WTC11 (cell line): ENCODE results near the gene BICDL2. TPM values are rescaled to one million over a fixed set of nuclear protein-coding genes. Genes with fewer than 3 reads are reported as not detected.

Source experiments
- AR ChIP-seq: fragments of 250-450 bp; sonication (Bioruptor Pico); IDR thresholded peaks from 2 replicates; pipeline ENCODE4 v1.9.0; 2021; ENCODE audit warnings: mild to moderate bottlenecking
- ATF2 ChIP-seq: sonication (generic); formaldehyde crosslinking; IDR thresholded peaks from 2 replicates; pipeline ENCODE4 v1.8.1; 2022; ENCODE audit warnings: low read depth, missing genetic modification reagents, borderline replicate concordance
- ATF6 ChIP-seq: sonication (generic); formaldehyde crosslinking; IDR thresholded peaks from 2 replicates; pipeline ENCODE4 v1.8.1; 2023; ENCODE audit warnings: mild to moderate bottlenecking, missing genetic modification reagents
- CREB1 ChIP-seq: sonication (generic); formaldehyde crosslinking; IDR thresholded peaks from 2 replicates; pipeline ENCODE4 v1.8.0; 2023; ENCODE audit warnings: mild to moderate bottlenecking, missing genetic modification reagents
- CREM ChIP-seq: sonication (generic); formaldehyde crosslinking; IDR thresholded peaks from 2 replicates; pipeline ENCODE4 v1.8.1; 2022; ENCODE audit warnings: mild to moderate bottlenecking, missing genetic modification reagents, moderate library complexity
- E2F5 ChIP-seq: sonication (generic); formaldehyde crosslinking; IDR thresholded peaks from 2 replicates; pipeline ENCODE4 v1.8.1; 2022; ENCODE audit warnings: mild to moderate bottlenecking, moderate library complexity, missing genetic modification reagents
- ERG ChIP-seq: fragments of 250-450 bp; sonication (Bioruptor Pico); IDR thresholded peaks from 2 replicates; pipeline ENCODE4 v1.8.0; 2021; ENCODE audit warnings: mild to moderate bottlenecking
- FOXK1 ChIP-seq: sonication (generic); formaldehyde crosslinking; IDR thresholded peaks from 2 replicates; pipeline ENCODE4 v1.8.0; 2022; ENCODE audit warnings: mild to moderate bottlenecking, moderate library complexity, missing genetic modification reagents
- GABPB1 ChIP-seq: sonication (generic); formaldehyde crosslinking; IDR thresholded peaks from 2 replicates; pipeline ENCODE4 v1.8.1; 2023; ENCODE audit warnings: mild to moderate bottlenecking, missing genetic modification reagents
- NR3C1 ChIP-seq: sonication (generic); formaldehyde crosslinking; conservative IDR thresholded peaks from 2 replicates; pipeline ENCODE4 v1.8.1; 2023; ENCODE audit warnings: low read depth, mild to moderate bottlenecking, missing genetic modification reagents
- OVOL2 ChIP-seq: fragments of 250-450 bp; sonication (Bioruptor Pico); IDR thresholded peaks from 2 replicates; pipeline ENCODE4 v1.9.0; 2021; ENCODE audit warnings: mild to moderate bottlenecking, borderline replicate concordance
- ZNF317 ChIP-seq: sonication (generic); formaldehyde crosslinking; IDR thresholded peaks from 2 replicates; pipeline ENCODE4 v1.8.1; 2023; ENCODE audit warnings: low read depth, mild to moderate bottlenecking, moderate library complexity, missing genetic modification reagents, borderline replicate concordance
- ZNF416 ChIP-seq: fragments of 250-450 bp; sonication (Bioruptor Pico); IDR thresholded peaks from 2 replicates; pipeline ENCODE4 v1.9.0; 2021; ENCODE audit warnings: mild to moderate bottlenecking, inconsistent platforms
- ZNF532 ChIP-seq: fragments of 250-450 bp; sonication (Bioruptor Pico); IDR thresholded peaks from 2 replicates; pipeline ENCODE4 v1.9.0; 2021; ENCODE audit warnings: mild to moderate bottlenecking, borderline replicate concordance
- total RNA-seq: library from RNA; stranded (reverse); gene quantifications from 3 replicates; pipeline ENCODE4 v1.2.3, GENCODE V29; 2021

The BICDL2 gene
- total RNA-seq, 1 experiment from 2014 or later = 28.2 TPM

- no peak for TF ChIP-seq ERG (CRISPR knock-in tag)
- no peak for TF ChIP-seq CREB1 (CRISPR knock-in tag)
- no peak for TF ChIP-seq ZNF532 (CRISPR knock-in tag)
- no peak for TF ChIP-seq AR (CRISPR knock-in tag)
- TF ChIP-seq ZNF317 (CRISPR knock-in tag) = 0 out of 2 replicates have a peak, but pooled peaks have one; percentile 51
- no peak for TF ChIP-seq ATF2 (CRISPR knock-in tag)
- TF ChIP-seq GABPB1 (CRISPR knock-in tag) = peak; percentile 53; the same call in 1 of the 2 replicates
- TF ChIP-seq ATF6 = no peak
- TF ChIP-seq NR3C1 (CRISPR knock-in tag) = no peak
- peak; percentile 51; the same call in 1 of the 2 replicates for TF ChIP-seq ZNF416 (CRISPR knock-in tag)
- TF ChIP-seq E2F5 (CRISPR knock-in tag) = peak; percentile 86
- peak; percentile 21; the same call in 1 of the 2 replicates for TF ChIP-seq FOXK1 (CRISPR knock-in tag)
- TF ChIP-seq OVOL2 (CRISPR knock-in tag) = no peak
- peak; percentile 66; the same call in 1 of the 2 replicates for TF ChIP-seq CREM (CRISPR knock-in tag)
- TF ChIP-seq, all 79 proteins: peak for 21
Observed at GRCh38 chr16:3059041-3059722, 22.4 kb upstream of the BICDL2 start (continued).
